LoVo (cell line): ENCODE results near the gene KLF6.

ENCODE experiments used
- DNase-seq: peaks from one replicate; pipeline ENCODE4 v3.0.0-alpha.2; 2016; ENCODE audit warnings: low spot score

The KLF6 gene

GRCh38 chr10:3784510-3785250 lies at the start of gene KLF6:
KLF6 (minus strand) TSS chr10:3785209; CDS start chr10:3785014, 195 bp downstream.
- no peak for DNase-seq

GRCh38 chr10:3834404-3834803 lies 49.4 kb upstream of the KLF6 start:
- DNase-seq, result no peak

- no peak for DNase-seq
These were observed 48.0 kb upstream of the KLF6 start for GRCh38 chr10:3833046-3833445.

GRCh38 chr10:3832022-3832786 lies 47.2 kb upstream of the KLF6 start:
- no peak for DNase-seq

GRCh38 chr10:3831608-3832007 lies 46.6 kb upstream of the KLF6 start:
- no peak for DNase-seq

GRCh38 chr10:3830946-3831345 lies 45.9 kb upstream of the KLF6 start:
- DNase-seq, result no peak

GRCh38 chr10:3829156-3830050 lies 44.4 kb upstream of the KLF6 start:
- DNase-seq, result no peak

- peak; percentile 67 for DNase-seq
These were observed 43.6 kb upstream of the KLF6 start for GRCh38 chr10:3828404-3829155.

GRCh38 chr10:3827768-3828403 lies 42.9 kb upstream of the KLF6 start:
- DNase-seq, result no peak

- no peak for DNase-seq
These were observed 42.3 kb upstream of the KLF6 start for GRCh38 chr10:3827266-3827665.

GRCh38 chr10:3825862-3826351 lies 40.9 kb upstream of the KLF6 start:
- DNase-seq, result no peak

GRCh38 chr10:3825244-3825643 lies 40.2 kb upstream of the KLF6 start:
- DNase-seq, result peak; percentile 94

- no peak for DNase-seq
These were observed 37.7 kb upstream of the KLF6 start for GRCh38 chr10:3822541-3823330.

GRCh38 chr10:3820255-3820654 lies 35.2 kb upstream of the KLF6 start:
- DNase-seq, result no peak

- no peak for DNase-seq
These were observed 32.0 kb upstream of the KLF6 start for GRCh38 chr10:3816995-3817394.

- DNase-seq, result no peak
These were observed 29.8 kb upstream of the KLF6 start for GRCh38 chr10:3814838-3815220.

- DNase-seq, result no peak
These were observed 29.2 kb upstream of the KLF6 start for GRCh38 chr10:3813986-3814837.

GRCh38 chr10:3813267-3813666 lies 28.3 kb upstream of the KLF6 start:
- no peak for DNase-seq

GRCh38 chr10:3812141-3812540 lies 27.1 kb upstream of the KLF6 start:
- no peak for DNase-seq
